Heart right ventricle (tissue), 16 donors: ENCODE results near the gene CTSL. TPM values are rescaled to one million over a fixed set of nuclear protein-coding genes. Genes with fewer than 3 reads are reported as not detected.

Experiments used
- ATAC-seq, 8 donors: fragments of 200-7000 bp; cut with Tn5 transposase; one replicate each; pipeline ENCODE4 v1.9.1; 2020; ENCODE audit warnings: mild to moderate bottlenecking in 8 of 8, moderate library complexity in 8 of 8, moderate number of reproducible peaks in 1 of 8
- DNase-seq, 2 donors: peaks; one replicate each; pipeline ENCODE4 v3.0.0-alpha.2; 2020
- H3K27ac ChIP-seq, 10 donors: fragments of 200-600 bp; sonication (generic) in 2 of 10; one replicate each; pipeline versions ENCODE4 v1.5.0 to v1.8.0; 2020 to 2022; ENCODE audit warnings: mild to moderate bottlenecking in 3 of 10
- H3K27me3 ChIP-seq, 7 donors: fragments of 200-600 bp; one replicate each; pipeline ENCODE4 v1.8.0; 2021 to 2022; ENCODE audit warnings: mild to moderate bottlenecking in 2 of 7
- H3K36me3 ChIP-seq, 9 donors: fragments of 200-600 bp; sonication (generic) in 1 of 9; one replicate each; pipeline versions ENCODE4 v1.5.0 to v1.8.0; 2020 to 2022; ENCODE audit warnings: mild to moderate bottlenecking in 2 of 9
- H3K4me1 ChIP-seq, 9 donors: fragments of 200-600 bp; sonication (generic) in 1 of 9; one replicate each; pipeline versions ENCODE4 v1.5.0 to v1.8.0; 2020 to 2022; ENCODE audit warnings: mild to moderate bottlenecking in 4 of 9
- H3K4me3 ChIP-seq, 10 donors: fragments of 200-600 bp; sonication (generic) in 2 of 10; one replicate each; pipeline versions ENCODE4 v1.5.0 to v1.8.0; 2020 to 2022; ENCODE audit warnings: mild to moderate bottlenecking in 7 of 10, moderate library complexity in 2 of 10
- H3K9me3 ChIP-seq, 11 donors: fragments of 200-600 bp in 10 of 11; sonication (generic) in 2 of 11; one replicate each; pipeline versions ENCODE4 v1.5.0 to v1.8.0; 2013 to 2022; ENCODE audit warnings: mild to moderate bottlenecking in 2 of 11, control low read depth in 1 of 11, moderate library complexity in 1 of 11
- WGBS, 2 donors: extraction: QIAGEN DNeasy Blood & Tissue Kit; methylation state at CpG; one replicate each; pipeline ENCODE4 v1.1.7; 2013; ENCODE audit warnings: inconsistent platforms in 1 of 2; 5-methylcytosine and 5-hydroxymethylcytosine counted together
- intact Hi-C, 10 donors: fragments of 100-400 bp; cut with DNase I; formaldehyde crosslinking; loops; one replicate each; pipeline versions ENCODE4 v1.11.1 to v1.14.2; 2022
- polyA plus RNA-seq, 2 donors: library from polyadenylated mRNA; stranded (reverse); fragments of 200-250 nt; gene quantifications; one replicate each; pipeline ENCODE4 v1.2.3, GENCODE V29; 2013
- total RNA-seq, 10 donors: library from RNA; stranded (reverse); fragmentation: NEBNext Ultra II Directional in 3 of 10; extraction: Animal tissue kit (Norgen Biotek cat#: 25700) in 3 of 10; gene quantifications; one replicate each; pipeline versions ENCODE4 v1.2.1 to v1.2.4, GENCODE V29; 2021 to 2023
- TF ChIP-seq, protein P1 (sequence below), 9 donors: fragments of 200-600 bp; sonication (generic) in 2 of 9; IDR thresholded peaks; one replicate each; pipeline versions ENCODE4 v1.5.0 to v1.8.0; 2021 to 2022; ENCODE audit warnings: antibody characterized with exemption in 9 of 9, mild to moderate bottlenecking in 5 of 9, moderate library complexity in 1 of 9
- donor health status: Arrhythmogenic right ventricular cardiomyopathy.
- donor health status: ischemic (EF 13 %, LVEDD 7.1; RV severe dilation, severe dysfunction).
- donor health status: healthy with polysubstance abuse.
- donor health status: DM: no; HTN: yes; CAD: no.
- donor health status: DM: no; HTN: no; CAD: no.
- donor health status: ischemic (EF 25% LVEDD 6.9; RV normal size, moderate dysfunction).
- donor health status: ischemic (EF 25% LVEDD 5.7; RV mildly dilated, moderate dysfunction).
- donor health status: healthy.
- donor health status: DM: yes; HTN: yes; CAD: no.
- donor health status: Ischemic cardiomyopathy.
- donor health status: ischemic (EF 35%, LVEDD 5.7; RV mildly dilated, moderate dysfunction).
- donor health status: nonischemic (EF 11% LVEDD 7.7; RV severe dilation, severe dysfunction).
- donor health status: DM: yes; HTN: yes; CAD: no.
- donor health status: PGD.
- donor health status: ischemic (EF 29% LVEDD 5.4; RV normal size, mild dysfunction).
- donor health status: nonischemic (EF 23%, LVEDD 6.1; RV moderate dilation, normal function).

CTSL gene
- total and polyA plus RNA-seq, 12 donors: 75.8 to 189 (median 134) TPM

DNA sequence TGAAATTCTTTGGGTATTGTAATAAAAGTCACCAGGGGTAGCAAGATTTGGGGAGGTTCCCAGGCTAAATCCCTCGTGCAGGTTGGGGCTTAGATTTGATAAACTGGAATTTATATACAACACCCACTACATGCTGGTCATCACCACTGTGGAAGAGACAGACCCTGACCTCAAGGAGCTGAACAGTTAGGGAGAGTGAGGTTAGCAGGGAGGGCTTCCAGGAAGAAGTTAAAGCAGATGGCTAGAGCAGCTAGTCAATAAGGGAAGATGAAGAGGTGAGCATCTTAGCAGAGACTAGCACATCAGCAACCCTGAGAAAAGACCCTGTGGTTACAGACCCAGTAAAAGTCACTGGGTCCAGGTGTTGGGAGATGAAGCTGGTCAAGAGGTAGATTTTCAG lies 6.4 kb downstream of the CTSL start:
- no peak overlapping the region for H3K4me3 ChIP-seq
- intact Hi-C loops: no loop called here
- H3K9me3 ChIP-seq: no peaks in the 10 kb centered on the region
- H3K36me3 ChIP-seq: peaks cover 0 to 54% (median 26%) of the 10 kb centered on the region in 9 donors
- no peak for DNase-seq
- TF ChIP-seq, protein P1, sequence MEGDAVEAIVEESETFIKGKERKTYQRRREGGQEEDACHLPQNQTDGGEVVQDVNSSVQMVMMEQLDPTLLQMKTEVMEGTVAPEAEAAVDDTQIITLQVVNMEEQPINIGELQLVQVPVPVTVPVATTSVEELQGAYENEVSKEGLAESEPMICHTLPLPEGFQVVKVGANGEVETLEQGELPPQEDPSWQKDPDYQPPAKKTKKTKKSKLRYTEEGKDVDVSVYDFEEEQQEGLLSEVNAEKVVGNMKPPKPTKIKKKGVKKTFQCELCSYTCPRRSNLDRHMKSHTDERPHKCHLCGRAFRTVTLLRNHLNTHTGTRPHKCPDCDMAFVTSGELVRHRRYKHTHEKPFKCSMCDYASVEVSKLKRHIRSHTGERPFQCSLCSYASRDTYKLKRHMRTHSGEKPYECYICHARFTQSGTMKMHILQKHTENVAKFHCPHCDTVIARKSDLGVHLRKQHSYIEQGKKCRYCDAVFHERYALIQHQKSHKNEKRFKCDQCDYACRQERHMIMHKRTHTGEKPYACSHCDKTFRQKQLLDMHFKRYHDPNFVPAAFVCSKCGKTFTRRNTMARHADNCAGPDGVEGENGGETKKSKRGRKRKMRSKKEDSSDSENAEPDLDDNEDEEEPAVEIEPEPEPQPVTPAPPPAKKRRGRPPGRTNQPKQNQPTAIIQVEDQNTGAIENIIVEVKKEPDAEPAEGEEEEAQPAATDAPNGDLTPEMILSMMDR (IDR thresholded peaks at IDR 0.05): no peak
- peaks cover 0 to 35% (median 19%) of the 10 kb centered on the region in 9 donors for H3K4me1 ChIP-seq
- no peak overlapping the region for H3K27ac ChIP-seq
- WGBS, 2 donors: 73 to 97% methylated on average over 1 of the region's 1 CpG
- ATAC-seq: no peak
- H3K27me3 ChIP-seq: peaks cover 0 to 12% (median 4%) of the 10 kb centered on the region in 7 donors

DNA sequence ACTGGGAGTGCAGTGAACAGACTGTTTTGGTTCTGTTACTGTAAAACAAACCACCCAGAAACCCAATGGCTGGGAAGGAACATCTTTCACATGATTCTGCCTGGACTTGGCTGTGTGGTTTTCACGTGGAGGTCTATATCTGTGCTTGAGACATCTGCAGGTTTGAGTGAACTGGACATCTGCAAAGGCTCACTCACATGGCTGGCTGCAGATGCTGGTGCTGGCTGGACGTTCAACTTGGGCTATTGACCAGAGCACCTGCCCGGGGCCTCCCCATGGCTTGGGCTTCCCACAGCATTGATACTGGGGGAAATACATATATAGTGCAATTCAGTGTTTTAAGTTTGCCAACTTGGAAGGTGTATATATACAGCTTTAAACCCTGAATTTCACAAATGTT lies 6.8 kb downstream of the CTSL start:
- no peak for DNase-seq
- no peaks in the 10 kb centered on the region for H3K9me3 ChIP-seq
- H3K27ac ChIP-seq: no peak overlapping the region
- 73 to 82% methylated on average over 3 of the region's 3 CpGs for WGBS, 2 donors
- H3K4me3 ChIP-seq: no peak overlapping the region
- intact Hi-C loops: no loop called here
- H3K27me3 ChIP-seq: peaks cover 0 to 12% (median 4%) of the 10 kb centered on the region in 7 donors
- peaks cover 0 to 50% (median 25%) of the 10 kb centered on the region in 9 donors for H3K36me3 ChIP-seq
- H3K4me1 ChIP-seq: peaks cover 0 to 31% (median 15%) of the 10 kb centered on the region in 9 donors
- TF ChIP-seq, protein P1 (IDR thresholded peaks at IDR 0.05): no peak
- ATAC-seq: no peak

- Histone ChIP-seq H3K4me1 (peaks cover 0 to 24% (median 11%) of the 10 kb centered on the region in 9 donors), H3K4me3 (no peak overlapping the region), H3K36me3 (peaks cover 0 to 43% (median 18%) of the 10 kb centered on the region in 9 donors), H3K27me3 (peaks cover 0 to 13% (median 4%) of the 10 kb centered on the region in 7 donors), H3K27ac (no peak overlapping the region), H3K9me3 (no peaks in the 10 kb centered on the region)
- ATAC-seq: no peak
- 89 to 92% methylated on average over 7 of the region's 7 CpGs for WGBS, 2 donors
- TF ChIP-seq, protein P1 (IDR thresholded peaks at IDR 0.05): no peak
- DNase-seq: no peak
- intact Hi-C loops: no loop called here
Observed at GRCh38 chr9:87733273-87734052, 7.5 kb downstream of the CTSL start.

- no peak for DNase-seq
- Histone ChIP-seq H3K9me3 (no peaks in the 10 kb centered on the region), H3K4me1 (peaks cover 0 to 18% (median 6%) of the 10 kb centered on the region in 9 donors), H3K4me3 (no peak overlapping the region), H3K36me3 (peaks cover 0 to 36% (median 17%) of the 10 kb centered on the region in 9 donors), H3K27ac (no peak overlapping the region), H3K27me3 (peaks cover 0 to 15% (median 4%) of the 10 kb centered on the region in 7 donors)
- TF ChIP-seq, protein P1 (IDR thresholded peaks at IDR 0.05): no peak
- WGBS, 2 donors: 53 to 63% methylated on average over 2 of the region's 2 CpGs
- no peak for ATAC-seq
- intact Hi-C loops: no loop called here
Observed at GRCh38 chr9:87734106-87734505, 8.2 kb downstream of the CTSL start.
